IgD-negative memory B cell (primary cell): Measurements from ENCODE around the gene CBARP. TPM values are rescaled to one million over a fixed set of nuclear protein-coding genes. Genes with fewer than 3 reads are reported as not detected.

Experiments
- H3K27ac Mint-ChIP-seq, 3 donors: one replicate each; pipeline ENCODE4 v1.8.0; 2020 to 2022; ENCODE audit warnings: mild to moderate bottlenecking in 3 of 3, mixed read lengths in 3 of 3, moderate library complexity in 1 of 3
- H3K27me3 Mint-ChIP-seq: one replicate; pipeline ENCODE4 v1.8.0; 2021; ENCODE audit warnings: mixed read lengths
- H3K36me3 Mint-ChIP-seq: one replicate; pipeline ENCODE4 v1.8.0; 2020; ENCODE audit warnings: mild to moderate bottlenecking, mixed read lengths
- H3K4me1 Mint-ChIP-seq, 3 donors: one replicate each; pipeline ENCODE4 v1.8.0; 2020 to 2022; ENCODE audit warnings: mixed read lengths in 3 of 3, mild to moderate bottlenecking in 1 of 3
- H3K4me3 Mint-ChIP-seq, 4 donors: one replicate each; pipeline ENCODE4 v1.8.0; 2020 to 2022; ENCODE audit warnings: mild to moderate bottlenecking in 4 of 4, mixed read lengths in 4 of 4, moderate library complexity in 3 of 4
- H3K9me3 Mint-ChIP-seq, 3 donors: one replicate each; pipeline ENCODE4 v1.8.0; 2020 to 2021; ENCODE audit warnings: mixed read lengths in 3 of 3, mild to moderate bottlenecking in 1 of 3
- polyA plus RNA-seq: library from polyadenylated mRNA; unstranded; fragments of 300-500 nt; fragmentation: Illumina TruSeq; gene quantifications from one replicate; pipeline ENCODE4 v1.2.3, GENCODE V29; 2021

Gene CBARP
- polyA plus RNA-seq, 1 donor from 2014 or later, result not detected

DNA sequence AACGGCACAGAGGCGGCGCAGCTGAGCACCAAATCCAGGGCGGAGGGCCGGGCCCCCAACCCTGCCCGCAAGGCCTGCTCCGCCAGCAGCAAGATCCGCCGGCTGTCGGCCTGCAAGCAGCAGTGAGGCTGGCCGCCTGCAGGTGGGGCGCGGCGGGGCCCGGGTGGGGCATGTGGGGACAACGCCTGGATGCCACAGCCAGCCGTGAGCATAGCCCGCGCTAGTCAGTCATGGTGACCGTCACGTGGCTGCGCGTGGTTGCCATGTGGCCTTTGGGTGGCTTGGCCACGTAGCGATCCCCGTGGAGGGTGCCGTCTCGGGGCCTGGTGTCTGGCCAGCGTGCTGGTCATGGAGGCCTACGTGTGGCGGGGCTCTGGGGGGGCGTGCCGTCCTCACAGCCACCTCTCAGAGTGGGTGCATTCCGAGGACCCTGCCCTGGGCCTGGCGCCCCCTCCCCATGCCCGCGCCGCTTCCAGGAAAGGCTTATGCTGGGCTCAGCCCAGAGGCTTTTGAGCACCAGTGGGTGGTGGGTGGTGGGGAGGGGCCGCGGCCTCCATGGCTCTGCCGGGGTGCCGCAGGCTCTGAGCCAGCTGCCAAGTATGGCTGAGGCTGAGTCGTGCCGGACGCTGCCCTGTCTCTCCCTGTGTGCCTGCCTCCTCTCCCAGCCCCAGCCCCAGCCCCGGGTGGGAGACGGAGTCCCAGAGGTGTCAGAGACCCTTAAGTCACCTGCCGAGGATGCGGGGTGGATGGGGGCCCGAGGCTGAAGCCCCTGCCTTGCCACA lies 11.1 kb downstream of the CBARP start:
- no peaks in the 10 kb centered on the region for H3K36me3 Mint-ChIP-seq
- H3K27me3 Mint-ChIP-seq, result no peaks in the 10 kb centered on the region
- peaks cover 0 to 1% (median 0%) of the 10 kb centered on the region in 3 donors for H3K4me1 Mint-ChIP-seq
- no peaks in the 10 kb centered on the region for H3K9me3 Mint-ChIP-seq
- no peak overlapping the region for H3K4me3 Mint-ChIP-seq
- H3K27ac Mint-ChIP-seq, result no peak overlapping the region

DNA sequence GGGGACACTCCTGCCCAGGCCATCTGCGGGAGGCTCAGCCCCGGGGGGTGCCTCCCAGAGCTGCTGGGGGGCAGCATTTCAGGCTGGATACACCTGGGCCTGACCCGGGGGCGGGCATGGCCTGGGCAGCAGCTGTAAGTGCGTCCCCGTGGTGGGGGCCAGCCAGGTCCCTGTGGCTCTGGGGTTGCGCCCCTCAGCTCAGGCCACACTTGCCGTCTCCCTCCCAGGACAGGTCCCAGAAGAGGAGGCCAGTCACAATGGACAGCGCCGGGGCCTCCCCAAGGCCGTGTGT lies 11.6 kb downstream of the CBARP start:
- Mint-ChIP-seq H3K27ac (no peak overlapping the region), H3K4me3 (no peak overlapping the region), H3K4me1 (peaks cover 0 to 1% (median 0%) of the 10 kb centered on the region in 3 donors), H3K36me3 (no peaks in the 10 kb centered on the region), H3K27me3 (no peaks in the 10 kb centered on the region), H3K9me3 (no peaks in the 10 kb centered on the region)

DNA sequence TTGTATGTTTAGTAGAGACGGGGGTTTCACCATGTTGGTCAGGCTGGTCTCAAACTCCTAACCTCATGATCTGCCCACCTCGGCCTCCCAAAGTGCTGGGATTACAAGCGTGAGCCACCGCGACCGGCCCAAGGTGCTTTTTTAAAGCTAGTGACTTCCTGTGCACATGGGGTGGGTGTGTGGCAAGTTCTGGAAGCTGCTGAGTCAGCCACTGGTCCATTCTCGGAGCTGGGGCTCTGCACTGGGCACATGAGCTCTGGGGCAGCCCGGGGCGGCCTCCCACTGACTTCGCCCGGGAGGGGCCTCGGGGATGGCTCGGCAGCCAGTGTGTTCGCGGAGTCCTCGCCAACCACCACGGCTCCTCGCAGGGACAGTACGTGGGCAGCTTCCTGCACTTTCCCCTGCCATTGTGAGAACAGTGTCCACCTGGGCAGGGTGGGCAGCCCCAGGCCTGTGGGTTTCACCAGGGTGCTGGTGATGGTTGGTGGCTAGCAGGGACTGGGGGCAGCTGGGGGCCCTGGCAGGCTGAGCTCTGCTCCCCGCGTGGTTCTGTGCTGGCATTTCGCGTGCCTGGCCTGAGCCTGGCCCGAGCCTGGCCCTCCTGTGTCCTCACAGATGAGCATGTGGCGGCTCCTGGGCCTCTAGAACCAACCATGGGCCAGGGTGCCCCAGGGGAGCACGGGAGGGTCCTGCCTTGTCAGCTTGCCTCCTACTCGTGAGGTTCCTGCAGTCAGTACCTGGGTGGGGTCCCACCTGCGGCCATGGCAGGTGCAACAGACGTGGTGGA lies 12.2 kb downstream of the CBARP start:
- no peak overlapping the region for H3K4me3 Mint-ChIP-seq
- no peaks in the 10 kb centered on the region for H3K9me3 Mint-ChIP-seq
- H3K27me3 Mint-ChIP-seq, result no peaks in the 10 kb centered on the region
- no peaks in the 10 kb centered on the region for H3K36me3 Mint-ChIP-seq
- peaks cover 0 to 1% (median 0%) of the 10 kb centered on the region in 3 donors for H3K4me1 Mint-ChIP-seq
- H3K27ac Mint-ChIP-seq, result no peak overlapping the region

DNA sequence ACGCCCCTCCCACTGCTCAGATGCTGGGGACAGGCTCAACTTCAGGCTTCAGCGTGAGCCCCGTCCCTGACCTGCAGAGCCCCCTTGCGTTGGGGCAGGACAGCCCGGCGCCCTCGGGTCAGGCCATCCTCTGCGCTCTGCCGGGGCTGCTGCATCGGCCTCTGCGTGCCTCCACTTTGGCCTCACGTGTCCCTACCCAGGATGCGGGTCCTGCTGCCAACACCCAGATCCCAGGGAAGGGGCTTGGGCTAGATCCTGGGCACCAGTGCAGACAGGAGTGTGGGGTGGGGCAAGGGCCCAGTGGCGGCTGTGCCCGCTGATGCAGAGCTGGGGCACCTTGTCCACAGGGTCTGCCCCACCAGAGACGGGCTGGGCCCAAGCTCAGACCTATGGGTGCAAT lies 13.0 kb downstream of the CBARP start:
- no peak overlapping the region for H3K4me3 Mint-ChIP-seq
- peaks cover 0 to 1% (median 0%) of the 10 kb centered on the region in 3 donors for H3K4me1 Mint-ChIP-seq
- no peaks in the 10 kb centered on the region for H3K27me3 Mint-ChIP-seq
- H3K27ac Mint-ChIP-seq, result no peak overlapping the region
- H3K36me3 Mint-ChIP-seq, result no peaks in the 10 kb centered on the region
- no peaks in the 10 kb centered on the region for H3K9me3 Mint-ChIP-seq

DNA sequence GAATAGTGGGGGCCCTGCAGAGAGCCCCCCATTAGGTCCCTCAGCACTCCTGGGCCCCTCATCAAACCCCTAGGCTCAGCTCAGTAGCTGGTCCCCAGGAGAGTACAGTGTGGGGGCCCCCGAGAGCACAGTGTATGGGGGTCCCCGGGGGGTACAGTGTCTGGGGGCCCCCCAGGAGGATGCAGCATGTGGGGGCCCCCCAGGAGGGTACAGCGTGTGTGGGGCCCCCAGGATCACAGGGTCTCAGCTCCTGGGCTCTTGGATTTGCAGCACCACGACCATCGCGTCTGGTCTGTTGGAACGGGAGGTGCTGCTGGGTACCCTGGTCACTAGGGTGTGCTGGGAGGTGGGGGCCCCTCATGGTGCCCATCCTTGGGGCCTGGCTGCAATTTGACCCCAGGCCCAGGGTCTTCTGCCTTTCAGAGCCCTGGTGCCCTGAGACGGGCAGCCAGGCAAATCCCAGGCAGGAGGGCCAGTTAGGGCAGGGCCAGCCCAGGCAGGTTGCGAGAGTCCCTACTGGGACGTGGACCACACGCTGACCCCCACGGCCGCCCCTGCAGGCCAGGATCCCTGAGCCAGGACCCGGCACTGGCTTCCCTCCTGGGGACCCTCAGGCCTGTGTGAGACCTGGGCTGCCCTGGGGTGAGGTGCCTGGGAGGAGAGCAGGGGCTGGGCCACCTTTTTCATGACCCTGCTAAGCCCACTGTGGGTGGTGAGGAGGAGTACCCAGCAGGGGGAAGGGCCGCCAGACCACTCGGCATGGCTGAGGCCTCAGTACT lies 13.6 kb downstream of the CBARP start:
- Mint-ChIP-seq H3K4me1 (peaks cover 0 to 1% (median 0%) of the 10 kb centered on the region in 3 donors), H3K27me3 (no peaks in the 10 kb centered on the region), H3K27ac (no peak overlapping the region), H3K9me3 (no peaks in the 10 kb centered on the region), H3K4me3 (no peak overlapping the region), H3K36me3 (no peaks in the 10 kb centered on the region)

DNA sequence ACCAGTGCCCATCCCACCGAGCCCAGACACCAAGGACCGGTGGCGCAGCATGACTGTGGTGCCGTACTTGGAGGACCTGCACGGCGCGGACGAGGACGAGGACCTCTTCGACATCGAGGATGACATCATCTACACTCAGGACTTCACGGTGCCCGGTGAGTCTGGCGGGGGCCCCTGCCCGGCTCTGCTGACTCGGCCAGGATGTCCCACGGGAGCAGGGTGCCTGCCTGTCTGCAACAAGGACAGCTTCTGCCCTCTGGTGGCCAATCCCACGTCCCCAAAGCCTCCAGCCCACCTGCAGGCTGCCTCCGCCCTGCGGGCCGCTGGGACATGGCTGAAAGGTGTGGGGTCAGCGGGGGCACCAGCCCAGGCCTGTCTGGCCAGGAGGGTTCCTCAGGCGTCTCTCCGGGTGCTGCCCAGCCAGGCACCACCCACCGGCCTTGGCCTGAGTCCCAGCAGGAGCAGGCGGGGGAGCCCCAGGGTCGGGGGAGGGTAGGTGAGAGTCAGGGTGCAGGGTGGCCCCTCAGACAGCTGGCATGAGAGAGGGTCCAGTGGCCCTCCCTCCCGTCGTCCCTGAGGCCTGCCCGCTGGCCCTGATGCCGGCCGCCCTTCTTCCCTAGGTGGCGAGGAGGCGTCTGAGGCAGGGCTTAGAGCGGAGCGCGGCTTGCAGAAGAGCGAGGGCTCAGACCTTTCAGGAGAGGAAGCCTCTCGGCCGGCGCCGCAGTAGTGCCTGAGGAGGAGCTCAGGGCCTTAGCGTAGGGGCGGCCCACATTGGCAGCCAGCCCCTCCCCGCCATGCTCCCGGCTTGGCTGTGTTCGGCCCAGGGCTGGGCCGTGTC lies 14.6 kb downstream of the CBARP start:
- no peaks in the 10 kb centered on the region for H3K36me3 Mint-ChIP-seq
- peaks cover 0 to 1% (median 0%) of the 10 kb centered on the region in 3 donors for H3K4me1 Mint-ChIP-seq
- H3K4me3 Mint-ChIP-seq, result no peak overlapping the region
- H3K9me3 Mint-ChIP-seq, result no peaks in the 10 kb centered on the region
- no peak overlapping the region for H3K27ac Mint-ChIP-seq
- no peaks in the 10 kb centered on the region for H3K27me3 Mint-ChIP-seq

DNA sequence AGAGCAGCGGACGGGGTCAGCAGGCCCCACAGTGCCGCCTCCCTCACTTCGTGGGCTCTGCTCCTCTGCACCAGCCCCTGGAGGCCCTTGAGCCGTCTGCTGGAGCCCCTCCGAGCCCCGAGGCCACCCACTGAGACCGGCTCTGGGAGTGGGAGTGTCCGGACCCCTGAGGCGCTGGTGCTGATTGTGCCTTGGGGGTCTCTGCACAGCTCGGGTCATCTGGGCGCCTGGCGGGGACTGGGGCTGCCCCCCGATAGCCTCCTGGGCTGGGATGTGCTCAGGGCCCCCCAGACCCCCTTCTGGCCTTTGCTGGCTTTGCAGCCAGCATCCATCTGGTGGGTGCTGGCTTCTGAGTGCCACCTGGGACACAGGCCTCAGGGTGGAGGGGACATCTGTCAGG lies 15.4 kb downstream of the CBARP start:
- Mint-ChIP-seq H3K4me3 (no peak overlapping the region), H3K36me3 (no peaks in the 10 kb centered on the region), H3K27ac (no peak overlapping the region), H3K4me1 (peaks cover 0 to 1% (median 0%) of the 10 kb centered on the region in 3 donors), H3K9me3 (no peaks in the 10 kb centered on the region), H3K27me3 (no peaks in the 10 kb centered on the region)

DNA sequence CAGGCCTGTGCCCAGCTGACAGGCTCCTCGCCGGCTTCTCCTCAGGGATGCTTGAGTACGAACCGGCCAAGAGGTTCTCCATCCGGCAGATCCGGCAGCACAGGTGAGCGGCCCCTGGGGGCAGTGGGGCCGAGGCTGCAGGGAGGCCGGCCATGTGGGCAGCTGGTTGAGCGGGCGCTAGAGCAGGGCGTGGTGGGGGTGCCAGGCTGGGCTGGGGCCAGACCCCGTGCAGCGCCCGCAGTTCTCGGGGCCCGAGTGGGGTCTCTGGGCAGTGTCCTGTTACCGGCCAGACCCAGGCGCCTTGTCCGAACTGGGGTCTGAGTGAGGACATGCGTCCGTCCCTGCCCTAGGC lies 15.9 kb downstream of the CBARP start:
- H3K27me3 Mint-ChIP-seq, result no peaks in the 10 kb centered on the region
- peaks cover 1% of the 10 kb centered on the region for H3K36me3 Mint-ChIP-seq
- H3K9me3 Mint-ChIP-seq, result no peaks in the 10 kb centered on the region
- H3K4me1 Mint-ChIP-seq, result peaks cover 0 to 1% (median 0%) of the 10 kb centered on the region in 3 donors
- no peak overlapping the region for H3K27ac Mint-ChIP-seq
- no peak overlapping the region for H3K4me3 Mint-ChIP-seq

DNA sequence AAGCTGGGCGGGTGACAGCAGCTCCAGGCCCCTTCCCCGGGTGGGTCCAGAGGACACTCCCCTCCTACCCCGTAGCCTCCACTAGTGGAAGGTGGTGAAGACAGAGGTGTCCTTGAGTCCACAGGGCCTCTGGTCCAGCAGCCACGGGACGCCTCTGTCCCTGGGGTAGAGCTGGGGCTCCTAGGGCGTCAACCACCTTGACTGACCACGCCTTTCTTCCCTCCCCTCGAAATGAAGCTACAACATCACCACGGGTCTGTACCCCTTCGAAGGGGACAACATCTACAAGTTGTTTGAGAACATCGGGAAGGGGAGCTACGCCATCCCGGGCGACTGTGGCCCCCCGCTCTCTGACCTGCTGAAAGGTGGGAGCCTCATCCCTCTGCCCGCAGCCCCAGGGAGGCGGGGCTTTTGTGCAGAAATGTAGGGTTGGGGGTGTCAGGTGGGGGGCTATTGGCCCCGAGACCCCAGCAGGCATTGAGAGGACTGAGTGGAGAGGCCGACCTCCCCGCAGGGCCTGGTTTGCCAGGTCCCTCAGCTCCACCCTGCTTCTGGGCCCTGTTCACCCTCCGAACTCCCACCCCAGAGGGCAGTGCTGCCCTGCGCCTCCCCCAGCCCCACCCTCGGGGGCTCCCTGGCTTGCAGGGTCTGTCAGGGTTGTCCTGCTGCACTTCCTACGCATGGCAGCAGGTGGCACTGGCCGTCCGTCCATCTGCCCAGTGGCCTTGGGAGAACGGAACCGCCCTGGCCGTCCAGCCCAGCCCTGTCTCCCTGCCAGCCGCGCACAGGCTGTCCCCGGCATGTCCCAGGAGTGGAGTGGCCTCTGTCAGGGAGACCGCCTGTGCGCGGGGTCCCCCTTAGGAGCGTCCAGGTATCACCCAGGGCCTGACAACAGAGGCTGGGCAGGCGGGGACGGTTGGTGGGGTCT lies 16.6 kb downstream of the CBARP start:
- Mint-ChIP-seq H3K27me3 (no peaks in the 10 kb centered on the region), H3K36me3 (peaks cover 2% of the 10 kb centered on the region), H3K4me1 (peaks cover 0 to 1% (median 0%) of the 10 kb centered on the region in 3 donors)

DNA sequence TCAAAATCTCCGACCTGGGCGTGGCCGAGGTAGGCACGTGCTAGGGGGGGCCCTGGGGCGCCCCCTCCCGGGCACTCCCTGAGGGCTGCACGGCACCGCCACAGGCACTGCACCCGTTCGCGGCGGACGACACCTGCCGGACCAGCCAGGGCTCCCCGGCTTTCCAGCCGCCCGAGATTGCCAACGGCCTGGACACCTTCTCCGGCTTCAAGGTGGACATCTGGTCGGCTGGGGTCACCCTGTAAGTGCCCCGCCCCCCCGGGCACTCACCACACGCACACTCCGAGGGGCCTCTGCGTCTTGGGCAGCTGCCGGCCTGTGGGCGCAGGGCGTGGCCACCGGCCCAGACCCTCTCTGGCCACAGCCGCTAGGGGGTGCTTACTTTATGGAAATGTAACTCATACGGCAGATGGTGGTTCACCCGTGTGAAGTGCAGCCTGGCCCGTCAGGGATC lies 17.3 kb downstream of the CBARP start:
- Mint-ChIP-seq H3K4me3 (no peak overlapping the region), H3K9me3 (no peaks in the 10 kb centered on the region), H3K4me1 (peaks cover 0 to 1% (median 0%) of the 10 kb centered on the region in 3 donors), H3K27ac (no peak overlapping the region), H3K27me3 (no peaks in the 10 kb centered on the region), H3K36me3 (peaks cover 2% of the 10 kb centered on the region)

More for the DNA sequence above, 16.6 kb downstream of the CBARP start:
- Mint-ChIP-seq H3K9me3 (no peaks in the 10 kb centered on the region), H3K27ac (no peak overlapping the region), H3K4me3 (no peak overlapping the region)

DNA sequence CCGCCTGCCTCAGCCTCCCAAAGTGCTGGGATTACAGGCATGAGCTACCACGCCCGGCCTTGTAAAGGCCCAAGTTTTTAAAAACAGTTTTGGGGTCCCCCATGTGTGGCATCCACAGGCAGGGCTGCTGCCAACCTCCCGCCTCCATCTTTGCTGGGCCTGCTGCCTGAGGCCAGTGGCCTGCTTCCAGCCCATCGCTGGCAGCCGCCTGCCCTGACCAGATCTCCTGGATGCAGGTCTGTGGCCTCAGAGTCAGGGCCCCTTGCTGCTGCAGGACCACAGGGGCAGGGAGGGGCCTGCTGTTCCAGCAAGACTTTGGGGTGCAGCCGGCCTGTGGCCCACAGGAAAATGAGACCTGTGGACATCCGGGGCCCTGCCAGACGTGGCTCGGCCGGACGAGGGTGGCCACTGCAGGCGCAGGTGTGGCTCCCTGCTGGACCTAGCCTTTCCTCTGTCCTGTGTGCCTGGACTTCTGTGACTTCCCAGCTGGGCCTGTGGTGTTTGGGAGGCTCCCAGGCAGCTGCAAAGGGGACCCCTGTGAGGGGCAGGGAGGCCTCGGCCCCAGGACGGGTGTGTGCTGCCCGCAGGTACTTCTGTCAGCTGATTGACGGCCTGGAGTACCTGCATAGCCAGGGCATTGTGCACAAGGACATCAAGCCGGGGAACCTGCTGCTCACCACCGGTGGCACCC lies 17.9 kb downstream of the CBARP start:
- Mint-ChIP-seq H3K36me3 (peaks cover 2% of the 10 kb centered on the region), H3K4me1 (peaks cover 0 to 1% (median 0%) of the 10 kb centered on the region in 3 donors), H3K27me3 (no peaks in the 10 kb centered on the region), H3K9me3 (no peaks in the 10 kb centered on the region), H3K27ac (no peak overlapping the region), H3K4me3 (no peak overlapping the region)

DNA sequence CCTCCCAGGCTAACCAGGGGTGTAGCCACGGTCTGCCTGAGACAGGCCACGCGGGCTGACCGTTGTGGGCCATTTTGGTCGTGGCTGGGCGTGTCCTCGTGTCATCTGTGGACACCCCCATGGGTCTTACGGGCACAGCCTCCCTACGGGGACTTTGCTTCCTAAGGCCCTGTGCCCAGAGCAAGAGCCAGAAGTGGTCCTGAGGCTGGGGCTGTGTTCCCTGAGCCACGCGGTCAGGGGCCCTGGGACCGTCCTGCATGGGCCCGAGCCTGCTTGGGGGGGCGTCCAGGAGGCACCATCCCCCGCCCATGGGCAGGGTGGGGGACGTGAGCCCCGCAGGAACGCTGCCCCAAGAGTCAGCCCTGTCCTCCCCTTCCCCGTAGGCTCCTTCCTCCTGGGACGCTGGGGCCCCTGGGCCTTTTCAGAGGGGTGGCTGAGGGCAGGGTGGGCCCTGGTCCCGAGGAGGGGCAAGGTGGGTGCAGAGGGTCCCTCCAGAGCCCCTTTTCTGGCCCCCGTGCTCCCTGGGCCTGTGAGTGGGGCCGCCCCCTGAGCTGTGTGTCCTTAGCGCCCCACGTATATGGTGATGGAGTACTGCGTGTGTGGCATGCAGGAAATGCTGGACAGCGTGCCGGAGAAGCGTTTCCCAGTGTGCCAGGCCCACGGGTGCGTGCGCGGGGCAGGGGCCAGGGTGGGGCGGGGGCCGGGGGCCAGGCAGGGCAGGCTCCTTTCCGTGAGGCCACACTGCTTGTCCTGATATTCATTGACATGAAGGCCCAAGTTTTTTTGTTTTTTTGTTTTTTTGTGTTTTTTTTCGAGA lies 18.8 kb downstream of the CBARP start:
- H3K36me3 Mint-ChIP-seq, result peaks cover 3% of the 10 kb centered on the region
- H3K9me3 Mint-ChIP-seq, result no peaks in the 10 kb centered on the region
- H3K4me1 Mint-ChIP-seq, result peaks cover 4 to 5% (median 4%) of the 10 kb centered on the region in 3 donors
- H3K4me3 Mint-ChIP-seq, result no peak overlapping the region
- no peak overlapping the region for H3K27ac Mint-ChIP-seq
- no peaks in the 10 kb centered on the region for H3K27me3 Mint-ChIP-seq
